Heart left ventricle (tissue), 16 donors: ENCODE data around the gene SLC37A1. TPM values are rescaled to one million over a fixed set of nuclear protein-coding genes. Genes with fewer than 3 reads are reported as not detected.
A peak's percentile ranks its signal among the peaks of the same experiment; 100 is the strongest.
"Not testable (repeated sequence)": the region's sequence is repeated elsewhere in the genome, so short reads cannot be mapped to it uniquely, and the experiment has no call there.

Experiments used
- ATAC-seq, 4 donors: fragments of 200-7000 bp; cut with Tn5 transposase; one replicate each; pipeline ENCODE4 v1.9.1; 2020 to 2022; ENCODE audit warnings: moderate library complexity in 4 of 4, mild to moderate bottlenecking in 3 of 4, moderate number of reproducible peaks in 1 of 4
- DNase-seq, 5 donors: peaks; one replicate each; pipeline ENCODE4 v3.0.0-alpha.2; 2020
- H3K27ac ChIP-seq, 12 donors: fragments of 200-600 bp; sonication (generic) in 4 of 12; one replicate each; pipeline versions ENCODE4 v1.5.0 to v1.8.0; 2016 to 2022; ENCODE audit warnings: mild to moderate bottlenecking in 2 of 12
- H3K27me3 ChIP-seq, 9 donors: fragments of 200-600 bp; sonication (generic) in 2 of 9; one replicate each; pipeline versions ENCODE4 v1.5.1 to v1.8.0; 2016 to 2022; ENCODE audit warnings: mild to moderate bottlenecking in 3 of 9
- H3K36me3 ChIP-seq, 9 donors: fragments of 200-600 bp; sonication (generic) in 2 of 9; one replicate each; pipeline versions ENCODE4 v1.5.0 to v1.8.0; 2018 to 2022; ENCODE audit warnings: mild to moderate bottlenecking in 2 of 9
- H3K4me1 ChIP-seq, 12 donors: fragments of 200-600 bp; sonication (generic) in 4 of 12; one replicate each; pipeline versions ENCODE4 v1.5.0 to v1.8.0; 2016 to 2022; ENCODE audit warnings: mild to moderate bottlenecking in 3 of 12
- H3K4me3 ChIP-seq, 12 donors: fragments of 200-600 bp; sonication (generic) in 4 of 12; one replicate each; pipeline versions ENCODE4 v1.5.0 to v1.8.0; 2017 to 2022; ENCODE audit warnings: mild to moderate bottlenecking in 9 of 12, moderate library complexity in 4 of 12
- H3K9me3 ChIP-seq, 12 donors: fragments of 200-600 bp; sonication (generic) in 4 of 12; one replicate each; pipeline versions ENCODE4 v1.5.0 to v1.8.0; 2016 to 2022; ENCODE audit warnings: mild to moderate bottlenecking in 1 of 12
- POLR2A ChIP-seq, 2 donors: fragments of 450-650 bp; IDR thresholded peaks; one replicate each; pipeline ENCODE4 v1.6.1; 2017; ENCODE audit warnings: antibody characterized with exemption in 2 of 2, mild to moderate bottlenecking in 2 of 2, moderate library complexity in 2 of 2
- WGBS, 4 donors: extraction: QIAGEN DNeasy Blood & Tissue Kit in 2 of 4; methylation state at CpG; one replicate each; pipeline versions ENCODE4 v1.1.5 to v1.1.7; 2013 to 2018; 5-methylcytosine and 5-hydroxymethylcytosine counted together
- intact Hi-C, 10 donors: fragments of 100-400 bp; cut with DNase I; formaldehyde crosslinking; loops; one replicate each; pipeline versions ENCODE4 v1.11.1 to v1.14.2; 2022
- polyA plus RNA-seq, 2 donors: library from polyadenylated mRNA; stranded (reverse); fragments of 200-250 nt; gene quantifications; one replicate each; pipeline ENCODE4 v1.2.3, GENCODE V29; 2013
- total RNA-seq, 9 donors: library from RNA; depleted of rRNA in 2 of 9; stranded (reverse); fragments of >200 nt in 2 of 9; fragmentation: NEBNext Ultra II Directional in 3 of 9; extraction: Animal tissue kit (Norgen Biotek cat#: 25700) in 3 of 9; gene quantifications; one replicate each; pipeline versions ENCODE4 v1.1.0 to v1.2.4, GENCODE V29; 2016 to 2023
- TF ChIP-seq, protein P1 (sequence below), 12 donors: fragments of 200-600 bp; sonication (generic) in 4 of 12; IDR thresholded peaks; one replicate each; pipeline versions ENCODE4 v1.5.0 to v1.8.0; 2018 to 2022; ENCODE audit warnings: antibody characterized with exemption in 12 of 12, mild to moderate bottlenecking in 5 of 12
- donor health status: ischemic (EF 13 %, LVEDD 7.1; RV severe dilation, severe dysfunction).
- donor health status: healthy with polysubstance abuse.
- donor health status: DM: no; HTN: yes; CAD: no.
- donor health status: DM: no; HTN: no; CAD: no.
- donor health status: ischemic (EF 25% LVEDD 6.9; RV normal size, moderate dysfunction).
- donor health status: ischemic (EF 25% LVEDD 5.7; RV mildly dilated, moderate dysfunction).
- donor health status: healthy.
- donor health status: DM: yes; HTN: yes; CAD: no.
- donor health status: ischemic (EF 35%, LVEDD 5.7; RV mildly dilated, moderate dysfunction).
- donor health status: nonischemic (EF 11% LVEDD 7.7; RV severe dilation, severe dysfunction).
- donor health status: DM: yes; HTN: yes; CAD: no.
- donor health status: PGD.
- donor health status: ischemic (EF 29% LVEDD 5.4; RV normal size, mild dysfunction).
- donor health status: nonischemic (EF 23%, LVEDD 6.1; RV moderate dilation, normal function).

The SLC37A1 gene
- total and polyA plus RNA-seq, 11 donors: 2.2 to 13.0 (median 3.8) TPM

DNA sequence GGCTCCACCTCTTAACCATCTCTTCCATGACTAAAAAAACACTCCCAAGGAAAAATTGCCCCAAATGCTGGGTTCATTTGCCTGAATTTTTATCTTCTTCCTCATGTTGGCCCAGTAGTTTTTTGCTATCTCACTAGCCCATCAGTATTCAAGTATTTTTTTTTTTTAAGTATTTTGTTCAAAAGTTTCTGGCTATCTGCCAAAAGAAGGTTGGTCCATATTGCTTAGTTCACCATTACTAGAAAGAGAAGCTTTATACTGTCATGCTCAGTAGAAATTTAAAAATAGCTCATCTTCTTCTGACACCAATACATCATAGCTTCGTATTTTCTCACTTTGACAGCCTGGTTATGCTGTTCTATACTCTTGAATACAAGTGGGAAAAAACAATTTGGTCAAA lies 98.7 kb downstream of the SLC37A1 start:
- DNase-seq (no peak), ATAC-seq (no peak)
- intact Hi-C loops: no loop called here
- Histone ChIP-seq H3K27me3 (peaks cover under 1 to 13% (median 11%) of the 10 kb centered on the region in 9 donors), H3K27ac (no peak overlapping the region), H3K36me3 (no peaks in the 10 kb centered on the region), H3K4me1 (peaks cover 0 to 8% (median 0%) of the 10 kb centered on the region in 12 donors), H3K9me3 (peaks cover 0 to 22% (median 5%) of the 10 kb centered on the region in 12 donors), H3K4me3 (no peak overlapping the region)
- no peak for TF ChIP-seq POLR2A (IDR thresholded peaks at IDR 0.05)
- TF ChIP-seq, protein P1, sequence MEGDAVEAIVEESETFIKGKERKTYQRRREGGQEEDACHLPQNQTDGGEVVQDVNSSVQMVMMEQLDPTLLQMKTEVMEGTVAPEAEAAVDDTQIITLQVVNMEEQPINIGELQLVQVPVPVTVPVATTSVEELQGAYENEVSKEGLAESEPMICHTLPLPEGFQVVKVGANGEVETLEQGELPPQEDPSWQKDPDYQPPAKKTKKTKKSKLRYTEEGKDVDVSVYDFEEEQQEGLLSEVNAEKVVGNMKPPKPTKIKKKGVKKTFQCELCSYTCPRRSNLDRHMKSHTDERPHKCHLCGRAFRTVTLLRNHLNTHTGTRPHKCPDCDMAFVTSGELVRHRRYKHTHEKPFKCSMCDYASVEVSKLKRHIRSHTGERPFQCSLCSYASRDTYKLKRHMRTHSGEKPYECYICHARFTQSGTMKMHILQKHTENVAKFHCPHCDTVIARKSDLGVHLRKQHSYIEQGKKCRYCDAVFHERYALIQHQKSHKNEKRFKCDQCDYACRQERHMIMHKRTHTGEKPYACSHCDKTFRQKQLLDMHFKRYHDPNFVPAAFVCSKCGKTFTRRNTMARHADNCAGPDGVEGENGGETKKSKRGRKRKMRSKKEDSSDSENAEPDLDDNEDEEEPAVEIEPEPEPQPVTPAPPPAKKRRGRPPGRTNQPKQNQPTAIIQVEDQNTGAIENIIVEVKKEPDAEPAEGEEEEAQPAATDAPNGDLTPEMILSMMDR (IDR thresholded peaks at IDR 0.05): no peak
- 80 to 93% (median 87%) methylated on average over 1 of the region's 1 CpG for WGBS, 4 donors

DNA sequence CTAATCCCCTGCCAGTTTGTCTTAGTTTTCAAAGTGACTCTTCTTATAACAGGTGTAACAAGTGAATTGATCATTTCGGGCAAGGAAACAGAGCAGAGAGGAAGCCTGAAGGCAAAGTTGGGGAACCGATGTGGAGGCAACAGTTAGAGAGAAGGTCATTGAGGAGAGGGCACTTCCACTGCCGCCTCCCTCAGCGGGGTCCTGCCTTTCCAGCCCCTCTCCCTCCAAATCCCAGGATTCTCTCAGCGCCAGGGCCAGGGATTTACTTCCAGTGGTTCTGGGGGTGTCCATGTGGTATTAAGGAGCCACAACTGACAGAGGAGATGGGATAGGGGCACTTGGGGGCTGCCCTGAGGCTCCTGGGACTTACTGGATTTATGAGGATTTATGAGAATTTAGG lies 100.1 kb downstream of the SLC37A1 start:
- WGBS, 4 donors: 88 to 94% (median 90%) methylated on average over 5 of the region's 5 CpGs
- no peak for ATAC-seq
- intact Hi-C loops: no loop called here

DNA sequence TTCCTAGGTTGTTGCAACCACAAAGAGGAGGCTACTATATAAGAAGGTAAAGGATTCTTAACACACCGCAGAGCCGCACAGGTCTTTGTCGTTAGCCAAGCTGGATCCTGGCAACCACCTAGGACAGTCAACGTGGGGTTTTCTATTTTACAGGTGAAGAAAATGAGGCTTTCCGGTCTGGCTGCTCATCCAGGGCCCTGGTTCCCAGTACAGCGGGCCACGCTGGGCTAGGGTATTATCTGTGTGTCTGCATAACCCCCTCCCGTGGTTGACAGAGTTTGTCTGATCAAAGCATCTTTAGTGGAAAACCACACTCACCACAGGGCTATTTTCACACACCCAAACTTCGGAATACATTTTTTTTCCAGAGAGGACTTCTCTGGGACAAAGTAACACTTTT lies 100.7 kb downstream of the SLC37A1 start:
- H3K9me3 ChIP-seq: peaks cover 0 to 22% (median 5%) of the 10 kb centered on the region in 12 donors
- WGBS, 4 donors: 67 to 75% (median 74%) methylated on average over 9 of the region's 9 CpGs
- H3K27me3 ChIP-seq: peaks cover 17 to 32% (median 24%) of the 10 kb centered on the region in 9 donors
- DNase-seq (no peak), ATAC-seq (no peak)
- no peaks in the 10 kb centered on the region for H3K36me3 ChIP-seq
- H3K4me3 ChIP-seq: no peak overlapping the region
- H3K4me1 ChIP-seq: peaks cover 0 to 8% (median 0%) of the 10 kb centered on the region in 12 donors
- intact Hi-C loops: no loop called here
- TF ChIP-seq, protein P1 (IDR thresholded peaks at IDR 0.05): no peak
- H3K27ac ChIP-seq: no peak overlapping the region

More for the DNA sequence above, 100.1 kb downstream of the SLC37A1 start:
- no peak overlapping the region for H3K27ac ChIP-seq
- no peak overlapping the region for H3K4me3 ChIP-seq
- peaks cover 0 to 8% (median 0%) of the 10 kb centered on the region in 12 donors for H3K4me1 ChIP-seq
- peaks cover 0 to 22% (median 5%) of the 10 kb centered on the region in 12 donors for H3K9me3 ChIP-seq
- TF ChIP-seq POLR2A (IDR thresholded peaks at IDR 0.05): no peak
- TF ChIP-seq, protein P1 (IDR thresholded peaks at IDR 0.05): no peak
- no peak for DNase-seq
- H3K36me3 ChIP-seq: no peaks in the 10 kb centered on the region
- H3K27me3 ChIP-seq: peaks cover 12 to 25% (median 22%) of the 10 kb centered on the region in 9 donors

DNA sequence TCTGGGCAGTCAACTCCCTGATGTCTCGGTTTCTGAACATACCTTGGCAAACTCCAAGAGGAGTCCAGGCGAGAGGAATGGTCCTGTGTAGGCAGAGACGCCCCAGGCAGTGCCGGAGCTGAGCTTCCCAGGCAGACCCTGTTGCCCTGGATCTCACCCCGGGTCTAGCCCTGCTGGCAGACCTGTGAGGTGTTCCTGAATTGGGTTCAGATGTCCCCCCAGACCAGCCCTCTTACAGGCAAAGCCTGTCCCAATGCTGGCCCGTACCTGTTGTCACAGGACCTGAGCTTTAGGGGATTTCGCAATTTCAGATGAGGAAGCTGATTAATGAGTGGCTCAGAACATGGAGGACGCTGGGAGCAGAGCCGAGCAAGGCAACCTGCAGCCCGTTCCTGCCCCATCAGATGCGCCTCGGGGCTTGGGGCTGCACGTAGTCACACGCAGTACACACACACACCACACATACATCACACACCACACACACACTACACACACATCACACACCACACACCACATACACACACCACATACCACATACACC lies 101.2 kb downstream of the SLC37A1 start:
- Histone ChIP-seq H3K4me3 (no peak overlapping the region), H3K36me3 (no peaks in the 10 kb centered on the region), H3K9me3 (peaks cover 0 to 22% (median 5%) of the 10 kb centered on the region in 12 donors), H3K27ac (no peak overlapping the region), H3K4me1 (peaks cover 0 to 8% (median 0%) of the 10 kb centered on the region in 12 donors), H3K27me3 (peaks cover 18 to 36% (median 29%) of the 10 kb centered on the region in 9 donors)
- no peak for TF ChIP-seq POLR2A (IDR thresholded peaks at IDR 0.05)
- TF ChIP-seq, protein P1 (IDR thresholded peaks at IDR 0.05): no peak
- WGBS, 4 donors: 34 to 38% (median 36%) methylated on average over 12 to 14 of the region's 14 CpGs
- DNase-seq (no peak), ATAC-seq (peak in 1 of 4 donors; percentile 38)
- intact Hi-C loops: no loop called here

DNA sequence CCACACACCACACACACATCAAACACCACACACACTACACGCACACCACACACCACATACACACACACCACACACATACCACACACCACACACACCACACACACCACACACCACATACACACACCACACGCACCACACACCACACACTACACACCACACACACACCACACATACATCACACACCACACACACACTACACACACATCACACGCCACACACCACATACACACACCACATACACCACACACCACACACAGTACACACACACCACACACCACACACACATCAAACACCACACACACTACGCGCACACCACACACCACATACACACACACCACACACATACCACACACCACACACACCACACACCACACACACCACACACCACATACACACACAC lies 101.7 kb downstream of the SLC37A1 start:
- peaks cover 18 to 41% (median 32%) of the 10 kb centered on the region in 9 donors for H3K27me3 ChIP-seq
- ATAC-seq, H3K4me3 ChIP-seq, intact Hi-C loops, H3K4me1 ChIP-seq, H3K36me3 ChIP-seq, H3K27ac ChIP-seq, DNase-seq: not testable (repeated sequence)
- 66 to 79% (median 70%) methylated on average over 2 to 5 of the region's 5 CpGs for WGBS, 4 donors
- H3K9me3 ChIP-seq: peaks cover 0 to 22% (median 5%) of the 10 kb centered on the region in 12 donors
